Retinal pigment epithelial cell (primary cell): ENCODE data around the gene FANCI.

Experiments
- DNase-seq: peaks from one replicate; pipeline ENCODE4 v3.0.0-alpha.2; 2010; ENCODE audit warnings: low read depth
- H3K4me3 ChIP-seq: 2 replicates; pipeline ENCODE4 v1.5.1; 2011; ENCODE audit warnings: mild to moderate bottlenecking, low read length, control low read depth, moderate library complexity
- CTCF ChIP-seq: conservative IDR thresholded peaks from 2 replicates; pipeline ENCODE4 v1.5.1; 2011; ENCODE audit warnings: low read depth, low read length, control low read depth, inconsistent platforms

Gene FANCI

GRCh38 chr15:89332446-89332845 is 88.7 kb downstream of the FANCI start:
- peak; percentile 46 for TF ChIP-seq CTCF
- no peak for DNase-seq
- H3K4me3 ChIP-seq, result no peak overlapping the region

GRCh38 chr15:89333011-89333860 is 89.5 kb downstream of the FANCI start:
- peak overlapping the region; percentile 86 for H3K4me3 ChIP-seq
- no peak for DNase-seq
- no peak for TF ChIP-seq CTCF

DNA sequence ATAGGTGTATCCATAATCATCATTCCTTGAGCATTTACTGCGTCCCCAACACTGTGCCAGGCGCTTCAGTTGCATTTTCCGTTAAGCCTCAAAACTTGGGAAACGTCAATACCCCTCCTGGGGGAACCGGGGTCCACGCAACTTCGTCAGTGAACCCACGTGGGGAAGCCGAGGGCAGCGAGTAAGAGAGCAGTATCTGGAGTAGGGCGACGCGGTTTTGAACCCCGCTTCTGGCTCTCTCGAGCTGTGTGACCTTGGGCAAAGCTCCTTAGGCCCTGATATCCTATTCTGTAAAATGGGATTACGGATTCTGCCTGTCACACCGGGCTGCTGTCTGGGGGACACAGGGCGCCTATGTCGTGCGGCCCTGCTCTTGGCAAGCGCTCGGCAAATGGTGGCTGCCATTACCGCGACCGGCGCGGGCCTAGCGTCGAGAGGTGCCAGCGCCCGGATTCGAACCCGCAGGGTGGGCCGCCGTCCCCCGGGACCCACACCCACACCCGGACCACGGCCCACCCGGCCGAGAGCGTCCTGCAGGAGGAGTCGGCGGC is 90.3 kb downstream of the FANCI start:
- H3K4me3 ChIP-seq, result peak overlapping the region; percentile 86
- TF ChIP-seq CTCF, result no peak
- no peak for DNase-seq

GRCh38 chr15:89334510-89335297 is 90.9 kb downstream of the FANCI start, which contains the start of gene POLG:
POLG (minus strand) TSS chr15:89334824; CDS start chr15:89333754, 1,070 bp downstream.
- DNase-seq, result peak; percentile 96
- no peak for TF ChIP-seq CTCF
- peak within 1 kb of the TSS; percentile 86 for H3K4me3 ChIP-seq

- no peak for DNase-seq
- TF ChIP-seq CTCF, result no peak
- peak overlapping the region; percentile 57 for H3K4me3 ChIP-seq
Measured at GRCh38 chr15:89335298-89336041, 91.7 kb downstream of the FANCI start.

GRCh38 chr15:89338036-89338435 is 94.3 kb downstream of the FANCI start:
- no peak for TF ChIP-seq CTCF
- no peak for DNase-seq
- H3K4me3 ChIP-seq, result no peak overlapping the region
